C4-2B (cell line): Measurements from ENCODE around the gene OR52B2.

Experiments used
- CTCF ChIP-seq: fragments of 450-650 bp; conservative IDR thresholded peaks from 2 replicates; pipeline ENCODE4 v1.5.1; 2017; ENCODE audit warnings: mild to moderate bottlenecking
- ZFX ChIP-seq: fragments of 450-650 bp; IDR thresholded peaks from 2 replicates; pipeline ENCODE4 v1.6.1; 2017

DNA sequence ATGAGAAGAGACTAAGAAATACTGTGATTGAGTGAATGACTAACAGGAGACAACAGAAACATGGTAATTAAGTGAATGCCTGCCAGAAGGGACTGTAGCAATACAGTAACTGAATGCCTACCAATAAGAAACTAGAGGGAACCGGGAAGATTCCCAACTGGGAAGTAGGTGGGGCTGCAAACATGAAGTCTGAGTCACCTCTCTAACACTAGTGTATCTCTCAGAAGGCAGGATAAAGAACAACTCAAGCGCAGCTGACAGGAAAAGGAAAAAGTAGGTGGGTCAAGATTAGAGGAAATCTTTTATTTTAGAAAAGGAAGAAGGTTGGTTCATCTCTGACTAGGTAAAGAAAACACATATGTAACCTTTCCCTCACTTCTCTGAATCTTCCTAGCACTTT is 49.2 kb upstream of the OR52B2 start:
- TF ChIP-seq CTCF (no peak), ZFX (no peak)
